GM12878 (cell line): ENCODE results near the gene TNP2. TPM values are rescaled to one million over a fixed set of nuclear protein-coding genes. Genes with fewer than 3 reads are reported as not detected.

Experiments
- CEBPB ChIP-seq, 2 experiments: fragments of 150-350 bp in 1 of 2; IDR thresholded peaks; 2 replicates each; pipeline ENCODE4 v1.6.1; 2012 to 2014; ENCODE audit warnings: low read depth in 2 of 2, low read length in 2 of 2, borderline replicate concordance in 1 of 2, inconsistent platforms in 1 of 2
- CHD1 ChIP-seq: IDR thresholded peaks from 2 replicates; pipeline ENCODE4 v1.6.1; 2012; ENCODE audit warnings: low read depth, low read length, improper control_type of control experiment
- IKZF2 ChIP-seq, 2 experiments: fragments of 450-650 bp; IDR thresholded peaks; 2 replicates each; pipeline ENCODE4 v1.6.1; 2017; ENCODE audit warnings: mild to moderate bottlenecking in 2 of 2, moderate library complexity in 2 of 2
- IRF3 ChIP-seq: fragments of 450-650 bp; IDR thresholded peaks from 2 replicates; pipeline ENCODE4 v1.6.1; 2014; ENCODE audit warnings: mild to moderate bottlenecking
- NFXL1 ChIP-seq: fragments of 450-650 bp; IDR thresholded peaks from 2 replicates; pipeline ENCODE4 v1.6.1; 2017; ENCODE audit warnings: antibody characterized with exemption, mild to moderate bottlenecking, borderline replicate concordance
- RBBP5 ChIP-seq: fragments of 200-600 bp; sonication (generic); conservative IDR thresholded peaks from 2 replicates; pipeline ENCODE4 v1.6.1; 2016
- SMARCA5 ChIP-seq: fragments of 450-650 bp; IDR thresholded peaks from 2 replicates; pipeline ENCODE4 v1.6.1; 2017; ENCODE audit warnings: mild to moderate bottlenecking
- ZBTB4 ChIP-seq: fragments of 450-650 bp; formaldehyde crosslinking; IDR thresholded peaks from 2 replicates; pipeline ENCODE4 v1.4.0; 2022; ENCODE audit warnings: mild to moderate bottlenecking, moderate library complexity
- ZZZ3 ChIP-seq: IDR thresholded peaks from 2 replicates; pipeline ENCODE4 v1.6.1; 2011; ENCODE audit warnings: low read depth; ENCODE audit not compliant: control insufficient read depth, insufficient read length
- polyA plus RNA-seq, 11 experiments: library from polyadenylated mRNA; depleted of rRNA in 4 of 11; unstranded in 6 of 11; stranded (reverse) in 5 of 11; fragments of >200 nt; fragmentation: Nextera tagmentation in 4 of 11; fragmentation: Illumina TruSeq in 1 of 11; extraction: Ambion mirVana in 4 of 11; extraction: Trizol in 1 of 11; gene quantifications; 1 replicate in 1 of 11; 2 replicates in 10 of 11; pipeline versions ENCODE4 v1.2.1 to v1.2.3, GENCODE V29; 2011 to 2016; ENCODE audit warnings: inconsistent platforms in 2 of 11, missing spikeins in 2 of 11, low read depth in 1 of 11
- total RNA-seq, 4 experiments: library from RNA; depleted of rRNA in 3 of 4; stranded (reverse); fragments of >200 nt in 3 of 4; fragmentation: Illumina TruSeq in 1 of 4; extraction: Trizol in 1 of 4; gene quantifications; 2 replicates each; pipeline versions ENCODE4 v1.2.1 to v1.2.3, GENCODE V29; 2013 to 2021
- TF ChIP-seq, protein P1 (sequence below): fragments of 450-650 bp; IDR thresholded peaks from 2 replicates; pipeline ENCODE4 v1.6.1; 2017; ENCODE audit warnings: borderline replicate concordance
- TF ChIP-seq, protein P2 (sequence below): fragments of 450-650 bp; IDR thresholded peaks from 2 replicates; pipeline ENCODE4 v1.6.1; 2017; ENCODE audit warnings: mild to moderate bottlenecking, moderate library complexity

Gene TNP2
- total and polyA plus RNA-seq, 10 of the 15 experiments (the other 5 are each of a cell fraction or from before 2014, with no cell fraction given): not detected

- TF ChIP-seq, protein P1, sequence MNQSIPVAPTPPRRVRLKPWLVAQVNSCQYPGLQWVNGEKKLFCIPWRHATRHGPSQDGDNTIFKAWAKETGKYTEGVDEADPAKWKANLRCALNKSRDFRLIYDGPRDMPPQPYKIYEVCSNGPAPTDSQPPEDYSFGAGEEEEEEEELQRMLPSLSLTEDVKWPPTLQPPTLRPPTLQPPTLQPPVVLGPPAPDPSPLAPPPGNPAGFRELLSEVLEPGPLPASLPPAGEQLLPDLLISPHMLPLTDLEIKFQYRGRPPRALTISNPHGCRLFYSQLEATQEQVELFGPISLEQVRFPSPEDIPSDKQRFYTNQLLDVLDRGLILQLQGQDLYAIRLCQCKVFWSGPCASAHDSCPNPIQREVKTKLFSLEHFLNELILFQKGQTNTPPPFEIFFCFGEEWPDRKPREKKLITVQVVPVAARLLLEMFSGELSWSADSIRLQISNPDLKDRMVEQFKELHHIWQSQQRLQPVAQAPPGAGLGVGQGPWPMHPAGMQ: no peak
- TF ChIP-seq IRF3 (no peak), ZZZ3 (no peak), CHD1 (no peak), IKZF2 (IDR thresholded peaks at IDR 0.05) (peak; percentile 67 to 83), RBBP5 (no peak), CEBPB (IDR thresholded peaks at IDR 0.05; ENCODE audit: borderline replicate concordance in 1 of 2, low read depth in 2 of 2, low read length in 2 of 2) (no peak), NFXL1 (no peak), SMARCA5 (0 out of 2 replicates have a peak, but pooled peaks have one; percentile 51), ZBTB4 (CRISPR knock-in tag) (no peak)
- TF ChIP-seq, protein P2, sequence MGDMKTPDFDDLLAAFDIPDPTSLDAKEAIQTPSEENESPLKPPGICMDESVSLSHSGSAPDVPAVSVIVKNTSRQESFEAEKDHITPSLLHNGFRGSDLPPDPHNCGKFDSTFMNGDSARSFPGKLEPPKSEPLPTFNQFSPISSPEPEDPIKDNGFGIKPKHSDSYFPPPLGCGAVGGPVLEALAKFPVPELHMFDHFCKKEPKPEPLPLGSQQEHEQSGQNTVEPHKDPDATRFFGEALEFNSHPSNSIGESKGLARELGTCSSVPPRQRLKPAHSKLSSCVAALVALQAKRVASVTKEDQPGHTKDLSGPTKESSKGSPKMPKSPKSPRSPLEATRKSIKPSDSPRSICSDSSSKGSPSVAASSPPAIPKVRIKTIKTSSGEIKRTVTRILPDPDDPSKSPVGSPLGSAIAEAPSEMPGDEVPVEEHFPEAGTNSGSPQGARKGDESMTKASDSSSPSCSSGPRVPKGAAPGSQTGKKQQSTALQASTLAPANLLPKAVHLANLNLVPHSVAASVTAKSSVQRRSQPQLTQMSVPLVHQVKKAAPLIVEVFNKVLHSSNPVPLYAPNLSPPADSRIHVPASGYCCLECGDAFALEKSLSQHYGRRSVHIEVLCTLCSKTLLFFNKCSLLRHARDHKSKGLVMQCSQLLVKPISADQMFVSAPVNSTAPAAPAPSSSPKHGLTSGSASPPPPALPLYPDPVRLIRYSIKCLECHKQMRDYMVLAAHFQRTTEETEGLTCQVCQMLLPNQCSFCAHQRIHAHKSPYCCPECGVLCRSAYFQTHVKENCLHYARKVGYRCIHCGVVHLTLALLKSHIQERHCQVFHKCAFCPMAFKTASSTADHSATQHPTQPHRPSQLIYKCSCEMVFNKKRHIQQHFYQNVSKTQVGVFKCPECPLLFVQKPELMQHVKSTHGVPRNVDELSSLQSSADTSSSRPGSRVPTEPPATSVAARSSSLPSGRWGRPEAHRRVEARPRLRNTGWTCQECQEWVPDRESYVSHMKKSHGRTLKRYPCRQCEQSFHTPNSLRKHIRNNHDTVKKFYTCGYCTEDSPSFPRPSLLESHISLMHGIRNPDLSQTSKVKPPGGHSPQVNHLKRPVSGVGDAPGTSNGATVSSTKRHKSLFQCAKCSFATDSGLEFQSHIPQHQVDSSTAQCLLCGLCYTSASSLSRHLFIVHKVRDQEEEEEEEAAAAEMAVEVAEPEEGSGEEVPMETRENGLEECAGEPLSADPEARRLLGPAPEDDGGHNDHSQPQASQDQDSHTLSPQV: 0 out of 2 replicates have a peak, but pooled peaks have one; percentile 45
Observed at GRCh38 chr16:11309895-11310633, 40.9 kb upstream of the TNP2 start (continued).
